Sigmoid colon (tissue), 7 donors: ENCODE measurements around the gene GNAS. TPM values are rescaled to one million over a fixed set of nuclear protein-coding genes. Genes with fewer than 3 reads are reported as not detected.
A peak's percentile ranks its signal among the peaks of the same experiment; 100 is the strongest.
"Not testable (repeated sequence)": the region's sequence is repeated elsewhere in the genome, so short reads cannot be mapped to it uniquely, and the experiment has no call there.

Experiments used
- DNase-seq: peaks from one replicate; pipeline ENCODE4 v3.0.0-alpha.2; 2019
- H3K27ac ChIP-seq, 4 donors: fragments of 200-600 bp; sonication (generic); one replicate each; pipeline ENCODE4 v1.5.1; 2016 to 2019; ENCODE audit warnings: mild to moderate bottlenecking in 1 of 4
- H3K27me3 ChIP-seq, 3 donors: fragments of 200-600 bp; sonication (generic); one replicate each; pipeline ENCODE4 v1.5.1; 2019; ENCODE audit warnings: mild to moderate bottlenecking in 1 of 3
- H3K36me3 ChIP-seq, 4 donors: fragments of 200-600 bp; sonication (generic); one replicate each; pipeline ENCODE4 v1.5.1; 2016 to 2019
- H3K4me1 ChIP-seq, 4 donors: fragments of 200-600 bp; sonication (generic); one replicate each; pipeline ENCODE4 v1.5.1; 2017 to 2019
- H3K4me3 ChIP-seq, 4 donors: fragments of 200-600 bp; sonication (generic); one replicate each; pipeline ENCODE4 v1.5.1; 2017 to 2019; ENCODE audit warnings: mild to moderate bottlenecking in 2 of 4, moderate library complexity in 1 of 4
- H3K9me3 ChIP-seq, 4 donors: fragments of 200-600 bp in 3 of 4; sonication (generic) in 3 of 4; one replicate each; pipeline versions ENCODE4 v1.5.1 to v1.6.1; 2013 to 2019
- EP300 ChIP-seq, 4 donors: sonication (generic); formaldehyde crosslinking; IDR thresholded peaks; one replicate each; pipeline ENCODE4 v1.6.1; 2017; ENCODE audit warnings: antibody characterized with exemption in 4 of 4
- POLR2A ChIP-seq, 2 donors: fragments of 450-650 bp; IDR thresholded peaks; one replicate each; pipeline ENCODE4 v1.6.1; 2016; ENCODE audit warnings: antibody characterized with exemption in 2 of 2, mild to moderate bottlenecking in 2 of 2, moderate library complexity in 2 of 2
- POLR2AphosphoS5 ChIP-seq, 4 donors: sonication (generic); formaldehyde crosslinking; IDR thresholded peaks; one replicate each; pipeline ENCODE4 v1.6.1; 2017; ENCODE audit warnings: antibody characterized with exemption in 4 of 4
- WGBS, 2 donors: extraction: QIAGEN DNeasy Blood & Tissue Kit; methylation state at CpG; one replicate each; pipeline ENCODE4 v1.1.7; 2013; 5-methylcytosine and 5-hydroxymethylcytosine counted together
- intact Hi-C: fragments of 100-400 bp; cut with DNase I; formaldehyde crosslinking; loops from one replicate; pipeline ENCODE4 v1.15.1; 2023
- polyA plus RNA-seq, 3 donors: library from polyadenylated mRNA; stranded (reverse); fragments of 200-250 nt; gene quantifications; one replicate each; pipeline ENCODE4 v1.2.3, GENCODE V29; 2013
- total RNA-seq, 4 donors: library from RNA; depleted of rRNA; stranded (reverse); fragments of >200 nt; gene quantifications; one replicate each; pipeline ENCODE4 v1.1.0, GENCODE V29; 2016
- TF ChIP-seq, protein P1 (sequence below), 4 experiments: fragments of 450-650 bp in 3 of 4; fragments of 200-600 bp in 1 of 4; IDR thresholded peaks; one replicate each; pipeline ENCODE4 v1.5.1; 2016 to 2019; ENCODE audit warnings: antibody characterized with exemption in 4 of 4, mild to moderate bottlenecking in 3 of 4, moderate library complexity in 2 of 4
- donor health status: healthy with polysubstance abuse.
- donor health status: Bipolar disorder and iron deficiency.
- donor health status: healthy.

Gene GNAS
- total and polyA plus RNA-seq, 7 donors: 449 to 808 (median 535) TPM

- 86 to 90% methylated on average over 6 of the region's 6 CpGs for WGBS, 2 donors
- Histone ChIP-seq H3K36me3 (no peaks in the 10 kb centered on the region), H3K27me3 (no peaks in the 10 kb centered on the region), H3K4me1 (peaks cover 0 to 11% (median 5%) of the 10 kb centered on the region in 4 donors), H3K4me3 (no peak overlapping the region), H3K27ac (no peak overlapping the region), H3K9me3 (no peaks in the 10 kb centered on the region)
- TF ChIP-seq EP300 (IDR thresholded peaks at IDR 0.05): no peak
- TF ChIP-seq, protein P1, sequence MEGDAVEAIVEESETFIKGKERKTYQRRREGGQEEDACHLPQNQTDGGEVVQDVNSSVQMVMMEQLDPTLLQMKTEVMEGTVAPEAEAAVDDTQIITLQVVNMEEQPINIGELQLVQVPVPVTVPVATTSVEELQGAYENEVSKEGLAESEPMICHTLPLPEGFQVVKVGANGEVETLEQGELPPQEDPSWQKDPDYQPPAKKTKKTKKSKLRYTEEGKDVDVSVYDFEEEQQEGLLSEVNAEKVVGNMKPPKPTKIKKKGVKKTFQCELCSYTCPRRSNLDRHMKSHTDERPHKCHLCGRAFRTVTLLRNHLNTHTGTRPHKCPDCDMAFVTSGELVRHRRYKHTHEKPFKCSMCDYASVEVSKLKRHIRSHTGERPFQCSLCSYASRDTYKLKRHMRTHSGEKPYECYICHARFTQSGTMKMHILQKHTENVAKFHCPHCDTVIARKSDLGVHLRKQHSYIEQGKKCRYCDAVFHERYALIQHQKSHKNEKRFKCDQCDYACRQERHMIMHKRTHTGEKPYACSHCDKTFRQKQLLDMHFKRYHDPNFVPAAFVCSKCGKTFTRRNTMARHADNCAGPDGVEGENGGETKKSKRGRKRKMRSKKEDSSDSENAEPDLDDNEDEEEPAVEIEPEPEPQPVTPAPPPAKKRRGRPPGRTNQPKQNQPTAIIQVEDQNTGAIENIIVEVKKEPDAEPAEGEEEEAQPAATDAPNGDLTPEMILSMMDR (IDR thresholded peaks at IDR 0.05): no peak
- TF ChIP-seq POLR2AphosphoS5 (IDR thresholded peaks at IDR 0.05): no peak
- no peak for TF ChIP-seq POLR2A (IDR thresholded peaks at IDR 0.05)
- no peak for DNase-seq
- intact Hi-C loops: no loop called here
These were observed 27.1 kb upstream of the GNAS start for GRCh38 chr20:58825450-58825849.

DNA sequence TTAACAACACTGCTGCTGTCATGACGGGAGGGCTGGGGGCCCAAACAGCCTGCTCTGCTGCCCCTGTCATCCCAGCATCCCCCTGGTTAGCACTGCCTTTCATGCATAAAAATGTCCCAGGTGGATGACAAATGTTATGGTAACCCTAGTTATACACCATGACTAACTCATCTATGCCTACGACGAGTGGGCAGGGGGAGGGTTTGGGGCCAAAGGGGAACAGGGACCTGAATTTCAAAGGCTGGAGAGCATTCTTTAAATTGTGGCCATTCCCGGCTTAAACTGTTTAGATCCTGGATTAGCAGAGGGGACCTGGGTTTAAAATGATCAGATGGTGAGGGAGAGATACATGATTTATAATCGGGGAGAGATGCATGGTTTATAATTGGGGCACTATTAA is 26.2 kb upstream of the GNAS start:
- H3K4me1 ChIP-seq: peaks cover 0 to 11% (median 5%) of the 10 kb centered on the region in 4 donors
- intact Hi-C loops: no loop called here
- H3K9me3 ChIP-seq: no peaks in the 10 kb centered on the region
- no peak overlapping the region for H3K27ac ChIP-seq
- H3K36me3 ChIP-seq: no peaks in the 10 kb centered on the region
- no peak for DNase-seq
- H3K4me3 ChIP-seq: no peak overlapping the region
- no peaks in the 10 kb centered on the region for H3K27me3 ChIP-seq
- TF ChIP-seq EP300 (IDR thresholded peaks at IDR 0.05): no peak
- TF ChIP-seq, protein P1 (IDR thresholded peaks at IDR 0.05): no peak
- TF ChIP-seq POLR2A (IDR thresholded peaks at IDR 0.05): no peak
- no peak for TF ChIP-seq POLR2AphosphoS5 (IDR thresholded peaks at IDR 0.05)
- 85 to 91% methylated on average over 5 of the region's 5 CpGs for WGBS, 2 donors

- intact Hi-C loops: no loop called here
These were observed 24.4 kb upstream of the GNAS start for GRCh38 chr20:58828136-58828535.

DNA sequence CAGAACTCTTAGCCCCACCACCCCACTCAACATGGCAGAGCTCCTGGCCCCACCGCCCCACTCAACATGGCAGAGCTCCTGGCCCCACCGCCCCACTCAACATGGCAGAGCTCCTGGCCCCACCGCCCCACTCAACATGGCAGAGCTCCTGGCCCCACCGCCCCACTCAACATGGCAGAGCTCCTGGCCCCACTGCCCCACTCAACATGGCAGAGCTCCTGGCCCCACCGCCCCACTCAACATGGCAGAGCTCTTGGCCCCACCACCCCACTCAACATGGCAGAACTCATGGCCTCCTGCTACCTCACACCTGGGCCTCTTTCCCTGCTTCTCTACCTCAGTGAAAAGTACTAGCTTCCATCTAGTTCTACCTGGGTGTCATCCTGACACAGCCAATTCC is 23.7 kb upstream of the GNAS start:
- H3K9me3 ChIP-seq, intact Hi-C loops, H3K4me3 ChIP-seq, DNase-seq, H3K36me3 ChIP-seq, H3K27me3 ChIP-seq: not testable (repeated sequence)
- H3K27ac ChIP-seq: peak overlapping the region in 3 of 4 donors; percentile 33 to 73 (median 54)
- H3K4me1 ChIP-seq: peaks cover 0 to 11% (median 5%) of the 10 kb centered on the region in 4 donors
- 95 to 98% methylated on average over 5 of the region's 5 CpGs for WGBS, 2 donors

More at GRCh38 chr20:58828136-58828535, 24.4 kb upstream of the GNAS start:
- no peaks in the 10 kb centered on the region for H3K36me3 ChIP-seq
- DNase-seq: no peak
- 89 to 96% methylated on average over 2 of the region's 2 CpGs for WGBS, 2 donors
- no peaks in the 10 kb centered on the region for H3K9me3 ChIP-seq
- H3K4me1 ChIP-seq: peaks cover 0 to 11% (median 5%) of the 10 kb centered on the region in 4 donors
- TF ChIP-seq POLR2AphosphoS5 (IDR thresholded peaks at IDR 0.05) (no peak), EP300 (IDR thresholded peaks at IDR 0.05) (no peak), POLR2A (IDR thresholded peaks at IDR 0.05) (no peak)
- TF ChIP-seq, protein P1 (IDR thresholded peaks at IDR 0.05): no peak
- no peaks in the 10 kb centered on the region for H3K27me3 ChIP-seq
- H3K27ac ChIP-seq: no peak overlapping the region
- no peak overlapping the region for H3K4me3 ChIP-seq

GRCh38 chr20:58829531-58829941 is 23.0 kb upstream of the GNAS start:
- no peaks in the 10 kb centered on the region for H3K36me3 ChIP-seq
- DNase-seq: no peak
- H3K4me1 ChIP-seq: peaks cover 0 to 11% (median 5%) of the 10 kb centered on the region in 4 donors
- no peak overlapping the region for H3K4me3 ChIP-seq
- intact Hi-C loops: no loop called here
- no peaks in the 10 kb centered on the region for H3K27me3 ChIP-seq
- H3K27ac ChIP-seq: peak overlapping the region in 3 of 4 donors; percentile 33 to 73 (median 54)
- no peaks in the 10 kb centered on the region for H3K9me3 ChIP-seq
- 86 to 87% methylated on average over 6 of the region's 6 CpGs for WGBS, 2 donors
- TF ChIP-seq, protein P1 (IDR thresholded peaks at IDR 0.05): no peak
- TF ChIP-seq POLR2A (IDR thresholded peaks at IDR 0.05) (no peak), POLR2AphosphoS5 (IDR thresholded peaks at IDR 0.05) (peak in 1 of 4 donors; percentile 45), EP300 (IDR thresholded peaks at IDR 0.05) (peak in 1 of 4 donors; percentile 4)
